Adrenal gland (tissue), 5 donors: ENCODE data around the gene SMIM1.

Experiments used
- CTCF ChIP-seq, 6 experiments: fragments of 450-650 bp in 4 of 6; fragments of 200-600 bp in 2 of 6; sonication (generic) in 1 of 6; IDR thresholded peaks; 1 replicate in 5 of 6; 2 replicates in 1 of 6; pipeline versions ENCODE4 v1.5.1 to v1.8.0; 2016 to 2021; ENCODE audit warnings: antibody characterized with exemption in 6 of 6, mild to moderate bottlenecking in 2 of 6, moderate library complexity in 1 of 6
- POLR2A ChIP-seq, 2 donors: fragments of 450-650 bp; IDR thresholded peaks; one replicate each; pipeline ENCODE4 v1.6.1; 2017; ENCODE audit warnings: antibody characterized with exemption in 2 of 2, mild to moderate bottlenecking in 2 of 2, moderate library complexity in 1 of 2
- donor health status: DM: no; HTN: no; CAD: no.

DNA sequence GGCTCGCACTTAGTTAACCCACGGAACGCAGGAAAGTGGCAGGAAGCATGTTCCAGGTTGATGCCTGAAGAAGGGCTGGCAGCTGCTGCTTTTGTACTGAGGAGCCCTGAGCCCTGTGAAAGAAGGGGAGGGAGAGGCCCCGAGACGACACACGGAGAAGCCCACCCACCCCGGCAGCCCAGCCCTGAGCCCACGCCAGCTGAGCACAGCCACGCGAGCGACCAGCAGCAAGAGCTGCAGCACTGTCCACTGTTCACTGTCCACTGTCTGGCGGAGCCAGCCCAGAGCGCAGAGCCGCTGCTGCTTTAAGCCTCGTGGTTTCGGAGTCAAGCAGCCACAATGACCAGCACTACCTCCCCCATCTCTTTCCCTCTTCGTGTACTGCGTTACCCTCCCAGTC is 18.4 kb downstream of the SMIM1 start:
- no peak for TF ChIP-seq CTCF (IDR thresholded peaks at IDR 0.05)
- no peak for TF ChIP-seq POLR2A (IDR thresholded peaks at IDR 0.05)
